Cerebellar cortex (tissue), 1 donor: ENCODE data around the gene ARAP1.
A peak's percentile ranks its signal among the peaks of the same experiment; 100 is the strongest.
"Not testable (repeated sequence)": the region's sequence is repeated elsewhere in the genome, so short reads cannot be mapped to it uniquely, and the experiment has no call there.

Experiments
- DNase-seq: peaks from one replicate; pipeline ENCODE4 v3.0.0-alpha.2; 2015; ENCODE audit warnings: low spot score

ARAP1 gene

GRCh38 chr11:72752088-72752914 lies at the start of gene ARAP1:
Gene ARAP1, minus strand, starts transcription at chr11:72752408. Its CDS starts 25,280 bp downstream, at chr11:72727128.
- peak; percentile 41 for DNase-seq

DNA sequence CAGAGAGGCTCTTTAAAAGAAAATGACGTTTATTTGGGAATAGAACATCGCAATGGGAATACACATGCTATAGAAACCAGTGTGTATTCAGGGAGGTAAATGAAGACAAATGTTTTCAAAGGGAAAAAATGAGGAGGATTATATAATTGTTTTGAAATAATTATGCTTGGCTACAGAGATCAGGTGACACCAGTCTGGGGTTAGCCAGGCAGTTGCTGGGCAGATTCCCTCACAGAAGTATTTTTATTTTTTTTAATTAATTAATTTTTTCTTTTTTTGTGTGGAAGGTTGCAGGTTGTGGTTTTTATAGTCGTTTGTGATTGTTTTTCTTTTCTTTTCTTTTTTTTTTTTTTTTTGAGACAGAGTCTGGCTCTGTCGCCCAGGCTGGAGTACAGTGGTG lies 47.2 kb upstream of the ARAP1 start:
- no peak for DNase-seq

- no peak for DNase-seq
Observed at GRCh38 chr11:72798361-72798760, 46.2 kb upstream of the ARAP1 start.

GRCh38 chr11:72793425-72794367 lies 41.5 kb upstream of the ARAP1 start, which contains the start of gene STARD10:
Gene STARD10, minus strand, starts transcription at chr11:72794047. Its CDS starts 12,866 bp downstream, at chr11:72781181.
- peak; percentile 99 for DNase-seq

- no peak for DNase-seq
Observed at GRCh38 chr11:72793076-72793424, 40.8 kb upstream of the ARAP1 start.

- DNase-seq, result no peak
Observed at GRCh38 chr11:72792437-72793021, 40.3 kb upstream of the ARAP1 start.

DNA sequence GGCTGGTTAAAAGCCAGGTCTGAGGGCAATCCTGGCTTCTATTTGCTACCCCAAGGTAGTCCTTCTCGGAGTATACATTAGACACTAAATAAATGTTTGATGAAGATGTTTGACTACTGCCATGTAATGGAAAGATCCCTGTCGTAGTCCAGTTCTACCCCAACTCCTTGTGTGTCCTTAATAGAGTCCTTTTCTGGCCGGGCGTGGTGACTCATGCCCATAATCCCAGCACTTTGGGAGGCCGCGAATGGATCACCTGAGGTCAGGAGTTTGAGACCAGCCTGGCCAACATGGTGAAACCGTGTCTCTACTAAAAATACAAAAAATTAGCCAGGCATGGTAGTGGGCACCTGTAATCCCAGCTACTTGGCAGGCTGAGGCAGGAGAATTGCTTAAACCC lies 39.0 kb upstream of the ARAP1 start:
- DNase-seq, result not testable (repeated sequence)

DNA sequence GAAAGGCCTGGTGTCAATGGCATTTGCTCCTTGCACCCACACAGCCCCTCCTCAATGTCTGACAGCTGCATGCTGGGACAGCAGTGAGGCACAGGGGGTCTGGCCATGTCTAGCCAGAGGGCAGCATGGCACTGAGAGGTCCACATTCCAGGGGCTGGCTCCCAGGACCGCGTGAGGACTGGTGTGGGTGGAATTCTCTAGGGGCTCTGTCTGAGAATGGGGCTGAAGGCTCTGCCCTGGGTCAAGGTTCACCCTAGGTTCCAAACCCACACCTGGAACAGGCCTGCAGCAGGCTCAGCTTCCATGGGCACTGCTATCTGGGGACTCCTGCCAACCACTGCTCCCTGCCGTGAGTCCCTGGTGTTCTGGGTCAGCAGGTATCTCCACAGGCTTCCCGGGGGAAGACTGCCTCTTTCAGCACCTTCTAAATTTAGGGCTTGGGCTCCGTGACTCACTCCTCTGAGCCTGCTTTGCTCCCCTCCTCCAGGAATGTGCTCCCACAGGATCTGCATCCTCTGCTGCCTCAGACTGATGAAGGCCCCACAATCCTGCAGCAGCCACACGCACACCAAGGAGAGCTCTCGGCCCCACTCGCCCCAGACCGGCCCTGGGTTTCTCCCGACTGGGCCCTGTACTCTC lies 37.4 kb upstream of the ARAP1 start:
- no peak for DNase-seq

DNA sequence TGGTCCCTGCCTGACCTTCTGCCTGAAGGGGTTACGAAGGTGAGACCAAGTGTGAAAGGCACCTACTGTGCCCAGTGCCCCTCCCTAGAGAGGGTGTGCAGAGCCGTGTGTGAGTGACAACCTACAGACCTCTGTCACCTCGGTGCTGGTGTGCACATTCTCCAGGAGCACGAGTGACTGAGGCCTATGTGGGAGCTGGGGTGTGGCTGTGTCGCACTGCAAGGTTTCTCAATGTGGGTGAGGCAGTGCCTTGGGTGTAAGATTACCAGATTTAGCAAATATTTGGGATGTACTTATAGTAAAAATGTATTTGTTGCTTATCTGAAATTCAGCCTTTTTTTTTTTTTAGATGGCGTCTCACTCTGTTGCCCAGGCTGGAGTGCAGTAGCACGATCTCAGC lies 36.0 kb upstream of the ARAP1 start:
- no peak for DNase-seq

- DNase-seq, result no peak
Observed at GRCh38 chr11:72787216-72788104, 35.3 kb upstream of the ARAP1 start.

DNA sequence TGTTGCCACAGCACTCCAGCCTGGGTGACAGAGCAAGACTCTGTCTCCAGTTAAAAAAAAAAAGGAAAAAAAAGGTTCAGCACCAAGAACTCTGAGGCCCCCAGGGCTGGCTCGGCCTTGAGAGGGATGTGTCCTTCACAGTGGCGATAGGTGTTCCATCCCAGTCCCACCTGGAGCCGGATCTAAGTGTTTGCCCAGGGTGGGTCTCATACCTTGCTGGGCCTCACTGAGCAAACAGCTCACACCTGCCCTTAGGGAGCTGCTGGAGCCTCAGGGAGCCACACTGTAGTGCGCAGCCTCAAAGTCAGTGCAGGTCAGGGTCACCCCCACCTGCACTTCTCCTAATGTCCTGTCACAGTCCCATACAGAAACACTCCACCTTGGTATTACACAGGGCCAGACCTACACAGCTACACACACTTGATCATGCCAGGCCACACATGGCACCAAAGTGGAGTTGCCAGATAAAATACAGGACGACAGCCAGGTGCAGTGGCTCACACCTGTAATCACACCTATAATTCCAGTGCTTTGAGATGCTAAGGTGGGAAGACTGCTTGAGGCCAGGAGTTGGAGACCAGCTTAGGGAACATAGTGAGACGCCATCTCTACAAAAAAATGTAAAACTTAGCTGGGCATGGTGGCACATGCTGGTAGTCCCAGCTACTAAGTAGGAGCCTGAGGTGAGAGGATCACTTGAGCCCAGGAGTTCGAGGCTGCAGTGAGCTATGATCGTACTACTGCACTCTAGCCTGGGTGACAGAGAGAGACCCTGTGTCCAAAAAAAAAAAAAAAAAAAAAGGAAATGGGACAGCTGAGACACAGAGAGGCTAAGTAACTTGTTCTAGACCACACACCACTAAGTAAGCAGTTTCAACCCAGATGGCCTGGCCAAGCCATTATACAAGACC lies 34.4 kb upstream of the ARAP1 start:
- DNase-seq, result no peak

GRCh38 chr11:72784662-72785061 lies 32.5 kb upstream of the ARAP1 start:
- no peak for DNase-seq

GRCh38 chr11:72783144-72783905 lies 31.1 kb upstream of the ARAP1 start:
- DNase-seq, result no peak

- peak; percentile 91 for DNase-seq
Observed at GRCh38 chr11:72782081-72782920, 30.1 kb upstream of the ARAP1 start.

DNA sequence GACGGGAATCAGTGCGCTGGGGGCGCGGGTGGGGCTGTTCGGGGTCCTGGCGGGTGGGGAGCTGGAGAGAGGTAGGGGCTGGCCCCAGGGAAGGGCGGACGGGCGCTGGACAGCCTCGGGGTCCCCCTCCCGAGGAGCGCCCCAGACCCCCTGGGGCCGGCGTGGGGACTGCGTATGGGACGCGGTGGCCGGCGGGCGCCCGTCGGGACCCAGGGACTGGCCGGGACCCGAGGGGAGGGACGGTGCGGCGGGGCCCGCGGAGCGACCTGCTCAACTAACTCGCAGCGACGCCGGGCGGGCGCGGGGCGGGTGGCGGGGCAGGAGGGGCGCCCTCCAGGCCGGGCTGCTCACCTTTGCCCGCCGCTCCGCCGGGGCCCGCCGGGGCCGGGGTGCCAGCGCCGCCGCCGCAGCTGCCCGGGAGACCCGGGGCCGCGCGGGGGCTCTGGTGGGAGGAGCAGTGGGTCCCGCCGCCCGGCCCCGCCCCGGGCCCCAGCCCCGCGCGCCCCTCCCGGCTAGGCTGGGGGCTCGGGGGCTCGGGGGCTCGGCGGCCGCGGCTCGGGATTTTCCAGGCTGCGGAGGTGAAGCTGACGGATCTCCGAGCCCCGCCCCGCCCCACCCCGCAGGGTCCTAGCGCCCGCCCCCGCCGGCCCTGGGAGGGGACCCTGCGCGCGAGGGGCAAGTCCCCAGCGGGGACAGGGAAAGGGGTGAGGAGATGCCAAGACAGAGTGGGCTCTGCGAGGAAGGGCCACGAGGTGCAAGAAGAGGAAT lies 29.3 kb upstream of the ARAP1 start:
- DNase-seq, result peak; percentile 44

DNA sequence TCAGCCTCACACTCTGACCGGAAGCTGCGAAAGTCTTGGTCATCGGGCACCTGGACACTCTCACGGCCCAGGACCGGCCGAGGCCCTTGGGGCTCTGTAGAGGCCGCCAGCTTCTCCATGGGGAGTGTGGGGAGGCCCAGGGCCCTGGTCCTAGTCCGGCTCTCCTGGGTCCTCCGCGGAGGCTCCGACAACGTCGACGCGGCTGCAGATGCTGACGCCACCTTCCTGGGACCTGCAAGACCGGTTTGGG lies 28.8 kb upstream of the ARAP1 start:
- DNase-seq, result no peak

DNA sequence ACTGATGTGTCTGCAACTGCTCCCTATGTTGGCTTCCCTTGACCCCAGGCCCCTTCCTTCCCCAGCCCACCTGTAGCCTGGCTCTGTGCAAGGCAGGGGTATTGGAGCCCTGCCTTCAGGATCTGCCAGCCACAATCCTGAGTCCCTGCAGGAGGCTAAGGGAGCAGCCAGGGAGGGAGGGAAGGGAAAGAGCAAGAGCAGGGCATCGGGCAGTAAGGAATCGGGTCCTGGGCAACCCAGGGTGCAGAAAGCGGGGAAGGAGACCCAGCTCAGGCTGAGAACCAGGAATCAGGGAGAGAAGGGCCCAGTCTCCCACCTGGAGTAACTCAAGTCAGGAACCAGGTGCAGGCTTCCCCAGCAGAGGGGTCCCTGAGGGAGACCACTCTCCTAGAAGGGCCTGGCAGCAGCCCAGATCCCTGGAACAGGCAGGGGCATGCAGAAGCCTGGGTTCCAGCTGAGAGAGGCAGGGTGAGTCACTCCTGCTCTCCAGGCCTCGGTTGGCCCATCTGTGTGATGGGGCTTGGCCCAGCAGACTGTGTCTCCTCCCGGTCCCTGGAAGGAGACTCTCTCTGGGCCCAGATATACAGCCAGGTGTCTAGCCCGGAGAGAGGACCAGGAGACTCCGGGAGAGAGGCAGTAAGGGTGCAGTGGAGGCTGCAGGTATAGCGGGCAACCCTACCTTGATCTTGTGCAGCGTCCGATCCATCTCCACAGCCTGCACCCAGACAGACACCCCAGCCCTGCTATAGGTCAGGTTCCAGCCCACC lies 28.3 kb upstream of the ARAP1 start:
- DNase-seq, result no peak
